ENCODE measurements around the gene PMEPA1.

- no peak for TF ChIP-seq CTCF (conservative IDR thresholded peaks at IDR 0.05; ENCODE audit: low read depth in 2 of 2)
- TF ChIP-seq POLR2AphosphoS5 (IDR thresholded peaks at IDR 0.05; ENCODE audit: low read depth): no peak
- no peak for TF ChIP-seq ETS1 (IDR thresholded peaks at IDR 0.05)
- TF ChIP-seq EZH2 (IDR thresholded peaks at IDR 0.05; ENCODE audit: low read depth, unreplicated experiment): no peak
- no peak for TF ChIP-seq EZH2phosphoT487 (IDR thresholded peaks at IDR 0.05; ENCODE audit: unreplicated experiment)
- TF ChIP-seq JUNB (IDR thresholded peaks at IDR 0.05; ENCODE audit: unreplicated experiment): no peak
- no peak for TF ChIP-seq REST (IDR thresholded peaks at IDR 0.05; ENCODE audit: unreplicated experiment)
These were observed 28.2 kb upstream of the PMEPA1 start for GRCh38 chr20:57738053-57738452.

Measured in GM23338 (cell line).